A673 (cell line): ENCODE measurements around the gene FRMD4A.

ENCODE experiments used
- EZH2 ChIP-seq: fragments of 200-600 bp; sonication (generic); IDR thresholded peaks from 2 replicates; pipeline ENCODE4 v1.6.1; 2017; ENCODE audit warnings: borderline replicate concordance, low read depth, mild to moderate bottlenecking, mixed read lengths, antibody characterized with exemption, low read length; ENCODE audit not compliant: poor library complexity, severe bottlenecking
- TF ChIP-seq, protein P1 (sequence below): fragments of 300-800, 200-600 bp; sonication (generic); conservative IDR thresholded peaks from 2 replicates; pipeline ENCODE4 v1.5.1; 2017; ENCODE audit warnings: low read depth, mild to moderate bottlenecking, antibody characterized with exemption, low read length, moderate library complexity, mixed read lengths

DNA sequence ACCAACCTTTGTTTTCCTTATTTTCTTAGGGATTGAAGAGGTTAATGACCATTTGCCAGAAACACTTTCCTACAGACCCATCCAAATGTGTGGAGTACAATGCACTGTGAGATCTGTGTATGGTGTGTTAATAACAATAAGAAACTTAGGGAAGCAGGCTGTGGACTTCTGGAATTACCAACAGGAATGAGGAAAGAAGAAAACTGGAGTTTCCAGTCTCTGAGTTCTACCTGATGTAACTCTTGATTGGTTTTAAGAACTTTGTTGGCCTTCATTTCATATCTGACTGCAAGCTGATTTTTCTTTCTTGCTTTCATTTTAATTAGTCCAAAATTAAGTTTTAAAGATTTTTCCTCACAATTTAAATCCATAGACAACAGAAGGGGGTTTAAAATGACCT is 700.5 kb downstream of the FRMD4A start:
- TF ChIP-seq, protein P1, sequence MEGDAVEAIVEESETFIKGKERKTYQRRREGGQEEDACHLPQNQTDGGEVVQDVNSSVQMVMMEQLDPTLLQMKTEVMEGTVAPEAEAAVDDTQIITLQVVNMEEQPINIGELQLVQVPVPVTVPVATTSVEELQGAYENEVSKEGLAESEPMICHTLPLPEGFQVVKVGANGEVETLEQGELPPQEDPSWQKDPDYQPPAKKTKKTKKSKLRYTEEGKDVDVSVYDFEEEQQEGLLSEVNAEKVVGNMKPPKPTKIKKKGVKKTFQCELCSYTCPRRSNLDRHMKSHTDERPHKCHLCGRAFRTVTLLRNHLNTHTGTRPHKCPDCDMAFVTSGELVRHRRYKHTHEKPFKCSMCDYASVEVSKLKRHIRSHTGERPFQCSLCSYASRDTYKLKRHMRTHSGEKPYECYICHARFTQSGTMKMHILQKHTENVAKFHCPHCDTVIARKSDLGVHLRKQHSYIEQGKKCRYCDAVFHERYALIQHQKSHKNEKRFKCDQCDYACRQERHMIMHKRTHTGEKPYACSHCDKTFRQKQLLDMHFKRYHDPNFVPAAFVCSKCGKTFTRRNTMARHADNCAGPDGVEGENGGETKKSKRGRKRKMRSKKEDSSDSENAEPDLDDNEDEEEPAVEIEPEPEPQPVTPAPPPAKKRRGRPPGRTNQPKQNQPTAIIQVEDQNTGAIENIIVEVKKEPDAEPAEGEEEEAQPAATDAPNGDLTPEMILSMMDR = no peak
- no peak for TF ChIP-seq EZH2
